ENCODE results near the gene ANO4.
A peak's percentile ranks its signal among the peaks of the same experiment; 100 is the strongest.
"Not testable (repeated sequence)": the region's sequence is repeated elsewhere in the genome, so short reads cannot be mapped to it uniquely, and the experiment has no call there.

The ANO4 gene

GRCh38 chr12:101107032-101107763 is 312.6 kb downstream of the ANO4 start:
- no peak for DNase-seq

DNA sequence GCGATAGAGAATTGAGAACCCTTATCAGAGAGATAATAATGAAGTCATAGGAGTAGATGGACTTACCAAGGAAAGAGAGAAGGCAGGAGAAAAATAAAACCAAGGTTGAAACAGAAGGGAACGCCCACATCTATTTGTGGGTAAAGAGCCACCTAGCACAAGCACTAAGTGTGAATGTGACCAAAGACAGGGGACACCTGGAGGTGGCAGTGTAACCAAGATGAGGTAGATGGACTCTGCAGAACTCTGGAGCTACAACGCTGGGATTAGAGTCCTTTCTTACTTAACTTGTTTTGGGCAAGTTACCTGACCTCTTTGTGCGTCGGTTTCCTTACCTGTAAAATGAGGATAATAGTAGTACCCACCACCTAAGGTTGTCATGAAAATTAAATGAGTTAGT is 313.6 kb downstream of the ANO4 start:
- no peak for DNase-seq

- DNase-seq = no peak
These were observed 316.3 kb downstream of the ANO4 start for GRCh38 chr12:101110866-101111265.

GRCh38 chr12:101111441-101111840 is 316.9 kb downstream of the ANO4 start:
- DNase-seq = no peak

DNA sequence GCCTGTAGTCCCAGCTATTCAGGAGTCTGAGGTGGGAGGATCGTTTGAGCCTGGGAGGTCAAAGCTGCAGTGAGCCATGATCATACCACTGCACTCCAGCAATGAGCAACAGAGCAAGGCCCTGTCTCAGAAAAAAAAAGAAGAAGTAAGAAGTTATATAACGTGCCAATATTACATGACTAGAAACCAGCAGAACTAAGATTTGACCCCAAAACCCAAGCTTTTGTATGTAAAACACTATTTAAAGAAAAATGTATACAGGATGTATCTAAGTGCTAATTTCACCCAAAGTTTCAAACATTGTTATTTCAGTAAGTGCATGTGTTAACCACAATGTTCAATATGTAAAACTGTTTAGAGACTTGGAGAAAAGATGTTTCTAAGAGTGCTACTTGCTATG is 320.8 kb downstream of the ANO4 start:
- DNase-seq = no peak

- DNase-seq = no peak
These were observed 322.3 kb downstream of the ANO4 start for GRCh38 chr12:101116911-101117310.

DNA sequence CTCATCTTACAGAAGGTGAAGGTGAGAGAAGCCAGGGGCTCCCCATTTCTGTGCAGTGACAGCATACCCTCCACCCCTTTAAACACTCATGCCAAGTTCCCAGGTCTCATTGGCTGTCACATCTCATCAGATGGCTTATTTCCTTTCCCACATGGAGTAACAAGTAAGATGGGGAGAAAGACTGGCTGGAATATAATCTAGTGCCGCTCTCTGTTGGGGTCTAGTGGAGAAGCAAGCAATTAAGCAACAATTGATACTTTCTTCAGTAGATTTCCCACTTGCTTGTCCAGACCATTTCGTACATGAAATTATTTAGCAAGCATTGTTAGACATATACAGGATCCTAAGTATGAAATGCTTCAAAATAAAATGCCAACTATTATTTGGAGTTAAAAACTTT is 323.3 kb downstream of the ANO4 start:
- DNase-seq = no peak

GRCh38 chr12:101127521-101128219 is 333.1 kb downstream of the ANO4 start:
- DNase-seq = peak; percentile 1

DNA sequence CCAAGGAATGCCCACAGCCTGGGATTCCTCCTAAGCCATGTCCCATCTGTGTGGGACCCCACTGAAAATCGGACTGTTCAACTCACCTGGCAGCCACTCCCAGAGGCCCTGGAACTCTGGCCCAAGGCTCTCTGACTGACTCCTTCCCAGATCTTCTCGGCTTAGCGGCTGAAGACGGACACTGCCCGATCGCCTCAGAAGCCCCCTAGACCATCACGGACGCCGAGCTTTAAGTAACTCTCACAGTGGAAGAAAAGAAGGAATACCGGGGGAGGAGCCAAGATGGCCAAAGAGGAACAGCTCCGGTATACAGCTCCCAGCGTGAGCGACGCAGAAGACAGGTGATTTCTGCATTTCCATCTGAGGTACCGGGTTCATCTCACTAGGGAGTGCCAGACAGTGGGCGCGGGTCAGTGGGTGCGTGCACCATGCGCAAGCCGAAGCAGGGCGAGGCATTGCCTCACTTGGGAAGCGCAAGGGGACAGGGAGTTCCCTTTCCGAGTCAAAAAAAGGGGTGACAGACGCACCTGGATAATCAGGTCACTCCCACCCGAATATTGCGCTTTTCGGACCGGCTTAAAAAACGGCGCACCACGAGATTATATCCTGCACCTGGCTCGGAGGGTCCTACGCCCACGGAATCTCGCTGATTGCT is 351.3 kb downstream of the ANO4 start:
- not testable (repeated sequence) for DNase-seq

DNA sequence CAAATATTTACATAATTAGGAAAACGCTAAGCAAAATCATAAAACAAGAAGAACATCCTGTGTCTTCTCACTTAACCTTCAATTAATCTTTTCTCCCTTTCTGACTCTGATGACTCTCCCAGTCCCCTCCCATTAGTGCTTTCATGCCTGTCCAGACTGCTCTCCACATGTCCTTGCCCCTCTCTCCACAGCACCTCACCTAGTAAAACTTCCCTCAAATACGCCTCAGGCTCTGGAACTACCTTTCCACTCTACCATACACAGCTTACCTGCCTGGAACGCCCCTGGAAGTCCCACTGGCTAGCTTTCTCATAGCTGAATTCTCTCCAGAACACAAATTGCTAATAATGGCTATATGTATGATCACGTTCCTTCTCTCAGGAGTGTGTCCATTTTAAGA is 370.7 kb downstream of the ANO4 start:
- DNase-seq = no peak

DNA sequence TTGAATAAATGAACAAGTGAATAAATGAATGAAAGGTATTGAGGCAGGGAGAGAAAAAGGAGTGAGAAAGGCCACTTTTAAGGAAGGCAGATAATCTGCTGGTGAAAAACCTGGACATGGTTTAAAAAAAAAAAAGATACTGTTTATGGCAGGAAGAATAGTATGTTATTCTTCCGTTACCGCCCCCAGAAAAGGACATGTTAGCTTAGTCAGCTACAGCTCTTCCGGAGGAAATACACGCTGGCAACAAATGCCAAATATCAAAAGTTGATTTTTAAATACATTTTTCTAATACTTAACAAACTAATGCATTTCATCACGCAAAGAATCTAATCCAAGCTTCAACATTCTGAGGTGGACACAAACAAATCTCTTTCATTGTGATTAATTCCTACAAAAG is 372.3 kb downstream of the ANO4 start:
- DNase-seq = no peak

DNA sequence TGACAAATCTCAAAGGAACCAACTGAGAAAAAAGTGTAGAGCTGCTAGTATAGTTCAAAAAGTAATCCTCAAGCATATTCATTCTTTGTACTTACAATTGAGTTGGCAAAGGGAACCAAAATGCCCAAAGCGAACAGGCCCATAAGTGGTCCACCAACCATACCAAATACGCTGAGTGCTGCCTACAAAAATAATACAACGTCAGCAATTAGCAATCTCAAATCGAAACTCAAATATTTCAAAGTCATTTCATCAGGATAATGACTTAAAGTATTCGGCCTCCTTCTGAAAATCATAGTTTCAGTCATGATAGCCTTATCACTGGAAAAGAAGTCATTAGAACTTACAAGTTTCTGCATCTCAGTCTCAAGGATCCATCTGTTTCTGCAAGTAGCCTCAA is 373.4 kb downstream of the ANO4 start:
- no peak for DNase-seq

- DNase-seq = no peak
These were observed 377.7 kb downstream of the ANO4 start for GRCh38 chr12:101172316-101172715.

DNA sequence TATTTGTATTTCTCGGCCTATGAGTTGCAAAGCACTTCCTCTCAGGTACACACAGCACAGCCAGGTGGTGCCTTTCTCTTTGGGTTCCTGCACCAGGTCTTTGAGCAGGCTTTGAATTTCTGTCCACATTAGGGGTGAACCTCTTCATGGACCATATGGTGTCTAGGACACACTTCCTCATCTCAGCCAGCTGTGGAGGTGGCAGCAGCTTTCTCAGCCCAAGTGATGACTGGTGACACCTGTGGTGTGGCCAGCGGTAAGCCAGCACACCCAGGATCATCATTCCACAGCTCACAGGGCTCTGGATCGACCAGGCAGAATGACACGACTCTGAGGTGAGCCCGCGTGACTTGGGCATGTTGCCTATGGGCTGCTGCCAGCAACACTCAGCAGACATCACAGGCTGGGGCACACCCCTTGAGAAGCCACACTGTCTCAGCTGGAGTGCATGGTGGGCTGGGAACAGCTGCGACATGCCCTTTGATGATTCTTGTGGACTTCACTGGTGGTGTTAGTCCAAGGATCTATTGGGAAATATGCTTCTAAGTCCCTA is 378.7 kb downstream of the ANO4 start:
- DNase-seq = no peak

- DNase-seq = no peak
These were observed 380.0 kb downstream of the ANO4 start for GRCh38 chr12:101174541-101174940.
